Amniotic stem cell (primary cell): ENCODE measurements around the gene MYCBPAP.

Experiments
- DNase-seq: peaks from one replicate; lab custom pipeline; 2025; lab: John Stamatoyannopoulos, UW

The MYCBPAP gene

DNA sequence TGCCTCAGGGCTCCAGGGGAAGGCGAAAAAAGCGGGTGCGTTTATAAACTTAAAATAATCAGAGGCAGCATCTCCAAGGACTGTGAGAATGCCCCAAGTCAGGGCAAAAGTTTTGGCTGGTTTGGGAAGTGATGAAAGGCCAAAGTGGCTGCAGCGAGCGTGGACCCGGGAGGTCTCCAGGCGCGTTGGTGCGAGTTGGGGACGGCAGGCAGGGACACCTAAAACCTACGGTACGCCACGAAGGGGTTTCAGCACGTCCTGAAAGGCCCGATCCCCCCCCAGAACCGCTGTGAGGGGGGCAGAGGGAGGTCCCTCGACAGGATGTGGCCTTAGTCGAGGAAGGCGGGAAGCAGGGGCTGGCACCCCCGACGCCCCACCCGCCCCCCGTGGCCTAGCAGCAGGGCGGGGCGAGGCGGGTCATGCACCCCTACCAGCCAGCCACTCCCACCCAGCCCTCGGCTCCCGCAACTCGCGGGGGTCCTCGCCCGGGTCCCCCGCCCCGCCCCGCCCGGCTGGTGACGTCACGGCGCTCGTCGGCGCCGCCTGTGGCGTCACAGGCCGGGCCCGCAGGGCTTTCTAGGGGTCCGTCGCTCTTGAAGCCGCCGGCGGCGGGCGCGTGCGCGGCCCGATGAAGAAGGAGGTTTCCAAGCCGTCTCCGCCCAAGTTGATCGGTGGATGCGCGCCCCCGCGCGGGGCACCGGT, at the start of gene MYCBPAP:
Gene MYCBPAP (plus strand): TSS at position 569 of the 702 bp plus-strand sequence. CDS start 236 bp downstream, outside the sequence.
- no peak for DNase-seq

GRCh38 chr17:50458701-50459676, 49.2 kb upstream of the MYCBPAP start:
- DNase-seq, result no peak

GRCh38 chr17:50459756-50460155, 48.5 kb upstream of the MYCBPAP start:
- no peak for DNase-seq

GRCh38 chr17:50460831-50461526, 47.3 kb upstream of the MYCBPAP start:
- no peak for DNase-seq

GRCh38 chr17:50461550-50462132, 46.6 kb upstream of the MYCBPAP start:
- DNase-seq, result no peak

DNA sequence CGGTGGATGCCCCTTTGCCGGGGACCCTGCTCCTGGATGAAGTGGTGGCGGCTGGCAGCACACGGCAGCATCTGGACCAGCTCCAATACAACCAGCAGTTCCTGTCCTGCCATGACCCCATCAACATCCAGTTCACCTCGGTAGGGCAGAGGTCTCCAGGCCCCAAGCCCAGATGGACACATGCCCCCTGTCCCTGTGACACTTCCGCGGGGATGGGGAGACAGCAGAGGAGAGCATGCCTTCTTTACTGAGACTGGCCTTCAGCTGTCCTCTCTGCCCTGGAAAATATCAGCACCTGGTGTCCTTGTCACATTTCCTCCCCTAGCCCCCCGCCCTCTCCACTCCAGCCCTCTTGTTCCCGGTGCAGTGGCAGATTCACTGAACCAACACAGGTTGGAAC, 45.8 kb upstream of the MYCBPAP start:
- DNase-seq, result no peak

DNA sequence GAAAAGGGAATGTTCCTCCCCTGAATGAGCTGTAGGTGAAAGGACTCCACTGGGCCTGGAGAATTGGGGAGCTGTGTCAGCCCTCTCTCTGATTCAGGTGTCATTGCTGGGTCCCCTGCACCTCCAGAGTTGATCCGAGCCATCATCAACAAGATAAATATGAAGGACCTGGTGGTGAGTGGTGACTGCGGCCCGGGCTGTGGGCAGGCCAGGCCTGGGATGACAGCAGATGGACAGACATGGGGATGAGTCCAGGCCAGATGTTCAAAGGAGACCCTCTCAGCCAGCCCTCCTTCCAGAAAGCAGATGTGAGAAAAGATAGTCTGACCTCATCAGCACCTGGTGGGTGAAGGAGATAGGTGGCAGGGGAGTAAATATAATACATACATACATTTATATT, 44.1 kb upstream of the MYCBPAP start:
- no peak for DNase-seq

GRCh38 chr17:50464736-50465135, 43.5 kb upstream of the MYCBPAP start:
- DNase-seq, result no peak

- DNase-seq, result no peak
Measured at GRCh38 chr17:50465171-50465570, 43.1 kb upstream of the MYCBPAP start.

DNA sequence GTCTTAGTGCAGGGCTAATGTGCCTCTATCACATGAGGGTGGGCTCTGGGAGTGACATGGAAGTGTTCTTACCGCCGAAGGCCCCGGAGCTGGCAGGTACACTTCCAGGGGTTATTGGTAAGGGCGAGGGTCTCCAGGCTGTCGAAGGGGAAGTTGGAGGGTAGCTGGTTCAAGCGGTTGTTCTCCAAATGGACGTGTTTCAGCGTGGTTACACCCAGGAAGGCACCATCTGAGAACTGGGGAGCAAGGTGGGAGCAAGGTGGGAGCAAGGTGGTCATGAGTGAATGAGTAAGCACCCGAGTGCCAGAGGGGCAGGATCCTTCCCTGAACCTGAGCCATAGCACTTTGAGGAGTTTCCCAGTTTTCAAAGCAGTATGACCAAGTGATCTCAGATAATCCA, 42.6 kb upstream of the MYCBPAP start:
- DNase-seq, result no peak

GRCh38 chr17:50466371-50467113, 41.7 kb upstream of the MYCBPAP start:
- DNase-seq, result no peak

GRCh38 chr17:50467114-50467854, 41.0 kb upstream of the MYCBPAP start:
- no peak for DNase-seq

DNA sequence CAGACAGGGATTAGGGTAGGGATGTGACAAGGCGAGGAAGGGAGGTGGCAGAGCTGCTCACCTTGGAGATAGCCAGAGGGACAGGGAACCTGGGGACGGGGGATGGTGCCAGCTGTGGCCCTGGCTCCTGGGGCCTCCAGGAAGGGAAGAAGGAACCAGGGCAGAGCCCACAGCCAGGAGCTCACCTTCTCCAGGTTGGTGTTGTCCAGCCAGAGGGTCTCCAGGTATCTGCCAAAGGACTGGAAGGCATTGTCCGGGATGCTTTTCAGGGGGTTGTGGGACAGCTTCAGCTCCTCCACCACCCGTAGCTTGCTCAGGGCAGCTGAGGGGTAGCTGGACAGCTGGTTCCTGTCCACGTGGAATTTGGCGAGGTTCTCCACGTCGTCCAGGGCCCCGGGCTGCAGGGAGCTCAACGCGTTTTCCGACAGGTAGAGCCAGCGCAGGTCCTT, 40.4 kb upstream of the MYCBPAP start:
- DNase-seq, result no peak

- no peak for DNase-seq
Measured at GRCh38 chr17:50468304-50469207, 39.7 kb upstream of the MYCBPAP start, which contains the start of gene CHAD. TSS of gene CHAD (minus strand) at chr17:50468880. CDS start at chr17:50468813, 67 bp downstream.

- DNase-seq, result no peak
Measured at GRCh38 chr17:50469208-50469605, 39.0 kb upstream of the MYCBPAP start.

DNA sequence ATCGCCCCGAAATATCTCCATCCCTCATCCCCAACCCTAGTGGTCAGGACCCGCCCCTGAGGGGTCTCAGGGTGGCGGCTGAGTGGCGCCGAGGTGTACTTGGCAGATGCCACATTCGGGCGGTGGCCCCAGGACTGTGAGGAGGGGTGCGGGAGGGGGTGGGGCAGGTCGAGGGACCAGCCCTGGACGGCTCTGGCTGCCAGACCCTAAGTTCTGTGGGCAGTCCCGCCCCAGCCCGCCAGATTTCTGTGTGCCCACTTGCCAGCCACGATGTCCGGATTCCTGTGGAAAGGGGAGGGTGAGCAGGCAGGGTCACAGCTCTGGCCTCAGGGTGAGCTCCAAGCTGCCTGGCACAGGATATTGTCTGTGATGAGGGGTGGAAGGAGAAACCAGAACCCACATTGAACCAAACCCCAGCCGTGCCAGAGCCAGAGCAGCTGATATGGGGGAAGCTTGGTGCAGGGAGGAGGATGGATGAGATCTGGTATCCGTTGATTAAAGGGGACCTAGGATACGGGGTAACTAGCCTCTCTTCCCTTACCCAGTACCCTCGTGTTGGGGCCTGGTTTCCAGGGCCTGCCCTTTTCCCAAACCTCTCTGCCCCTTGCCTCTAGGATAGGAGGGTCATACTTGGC, 38.5 kb upstream of the MYCBPAP start:
- DNase-seq, result no peak

DNA sequence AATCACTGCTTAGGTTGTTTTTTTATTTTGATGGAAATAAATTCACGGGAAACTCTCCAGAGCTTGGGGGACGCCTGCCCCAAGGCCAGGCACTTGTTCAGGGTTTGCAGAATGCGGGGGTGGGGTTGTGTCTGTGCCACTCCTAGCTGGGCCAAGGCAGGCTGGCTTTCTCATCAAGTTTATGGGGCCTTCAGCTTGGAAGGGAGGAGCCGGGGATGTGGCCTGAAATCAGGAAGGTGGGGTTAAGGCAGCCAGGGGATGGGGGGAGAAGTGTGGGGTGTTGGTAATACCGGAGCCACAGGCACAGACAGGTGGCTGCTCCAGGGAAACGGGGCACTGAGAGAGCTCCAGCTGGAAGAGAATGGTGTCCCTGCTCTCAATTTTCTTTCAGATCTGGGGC, 37.8 kb upstream of the MYCBPAP start:
- no peak for DNase-seq

DNA sequence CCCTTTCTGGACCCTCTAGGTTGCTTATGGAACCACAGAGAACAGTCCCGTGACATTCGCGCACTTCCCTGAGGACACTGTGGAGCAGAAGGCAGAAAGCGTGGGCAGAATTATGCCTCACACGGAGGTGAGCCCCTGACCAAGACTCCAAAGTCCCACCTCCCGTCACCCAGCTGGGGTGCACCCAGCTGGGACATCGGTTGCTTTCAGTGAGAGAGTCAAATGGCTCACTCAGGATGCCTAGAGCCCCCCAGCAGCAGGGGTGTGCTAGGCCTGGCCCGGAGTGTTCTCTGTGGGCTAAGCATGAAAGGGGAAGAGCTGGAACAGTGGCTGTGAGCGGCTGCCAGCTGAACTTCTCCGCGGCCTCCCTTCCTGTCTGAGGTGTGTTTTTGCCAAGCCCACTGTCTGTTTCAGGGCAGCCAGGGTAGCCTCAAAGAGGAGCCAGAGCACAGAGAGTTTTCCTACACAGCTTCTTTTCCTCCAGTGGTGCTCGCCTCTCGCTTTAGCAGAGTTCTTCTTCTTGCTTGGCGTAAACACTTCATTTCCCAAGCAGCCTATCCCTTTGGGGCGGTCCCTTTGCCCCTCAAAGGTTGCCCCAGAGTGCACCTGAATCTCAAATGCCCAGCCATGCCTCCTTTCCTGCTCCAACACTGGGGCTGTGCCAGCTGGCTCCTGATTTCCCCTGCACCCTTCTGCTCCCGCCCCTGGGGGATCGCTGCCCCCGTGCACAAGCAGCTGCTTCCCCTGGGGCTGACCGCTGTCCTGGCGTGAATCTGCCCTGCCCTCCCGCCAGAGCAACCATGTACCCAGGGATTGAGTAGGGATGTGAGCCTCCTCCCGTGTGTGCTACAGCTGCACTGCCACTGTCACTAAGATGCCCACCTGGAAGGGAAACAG, 37.0 kb upstream of the MYCBPAP start:
- no peak for DNase-seq
